ENCODE data around the gene INSL3. TPM values are rescaled to one million over a fixed set of nuclear protein-coding genes. Genes with fewer than 3 reads are reported as not detected.

The INSL3 gene, protein sequence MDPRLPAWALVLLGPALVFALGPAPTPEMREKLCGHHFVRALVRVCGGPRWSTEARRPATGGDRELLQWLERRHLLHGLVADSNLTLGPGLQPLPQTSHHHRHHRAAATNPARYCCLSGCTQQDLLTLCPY
- total RNA-seq (ENCODE audit: unreplicated experiment): not detected
- long read RNA-seq: 0 reads

GRCh38 chr19:17821190-17821589 is at the start of gene INSL3:
INSL3 (minus strand) TSS chr19:17821519; CDS start chr19:17821506, 13 bp downstream.
- TF ChIP-seq, protein P1, sequence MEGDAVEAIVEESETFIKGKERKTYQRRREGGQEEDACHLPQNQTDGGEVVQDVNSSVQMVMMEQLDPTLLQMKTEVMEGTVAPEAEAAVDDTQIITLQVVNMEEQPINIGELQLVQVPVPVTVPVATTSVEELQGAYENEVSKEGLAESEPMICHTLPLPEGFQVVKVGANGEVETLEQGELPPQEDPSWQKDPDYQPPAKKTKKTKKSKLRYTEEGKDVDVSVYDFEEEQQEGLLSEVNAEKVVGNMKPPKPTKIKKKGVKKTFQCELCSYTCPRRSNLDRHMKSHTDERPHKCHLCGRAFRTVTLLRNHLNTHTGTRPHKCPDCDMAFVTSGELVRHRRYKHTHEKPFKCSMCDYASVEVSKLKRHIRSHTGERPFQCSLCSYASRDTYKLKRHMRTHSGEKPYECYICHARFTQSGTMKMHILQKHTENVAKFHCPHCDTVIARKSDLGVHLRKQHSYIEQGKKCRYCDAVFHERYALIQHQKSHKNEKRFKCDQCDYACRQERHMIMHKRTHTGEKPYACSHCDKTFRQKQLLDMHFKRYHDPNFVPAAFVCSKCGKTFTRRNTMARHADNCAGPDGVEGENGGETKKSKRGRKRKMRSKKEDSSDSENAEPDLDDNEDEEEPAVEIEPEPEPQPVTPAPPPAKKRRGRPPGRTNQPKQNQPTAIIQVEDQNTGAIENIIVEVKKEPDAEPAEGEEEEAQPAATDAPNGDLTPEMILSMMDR (IDR thresholded peaks at IDR 0.05; ENCODE audit: partially characterized antibody, unreplicated experiment): no peak
- DNase-seq: no peak
- no peaks in the 10 kb centered on the region for H3K4me1 Mint-ChIP-seq (ENCODE audit: low read depth, unreplicated experiment)
- H3K4me3 Mint-ChIP-seq (ENCODE audit: unreplicated experiment): no peak within 1 kb of the TSS
- H3K9me3 Mint-ChIP-seq (ENCODE audit: unreplicated experiment): peaks cover 3% of the 10 kb centered on the region
- no peaks in the 10 kb centered on the region for H3K36me3 Mint-ChIP-seq (ENCODE audit: unreplicated experiment)
- H3K27ac Mint-ChIP-seq (ENCODE audit: unreplicated experiment): no peak within 1 kb of the TSS
- peaks cover 5% of the 10 kb centered on the region for H3K27me3 Mint-ChIP-seq (ENCODE audit: unreplicated experiment)

DNA sequence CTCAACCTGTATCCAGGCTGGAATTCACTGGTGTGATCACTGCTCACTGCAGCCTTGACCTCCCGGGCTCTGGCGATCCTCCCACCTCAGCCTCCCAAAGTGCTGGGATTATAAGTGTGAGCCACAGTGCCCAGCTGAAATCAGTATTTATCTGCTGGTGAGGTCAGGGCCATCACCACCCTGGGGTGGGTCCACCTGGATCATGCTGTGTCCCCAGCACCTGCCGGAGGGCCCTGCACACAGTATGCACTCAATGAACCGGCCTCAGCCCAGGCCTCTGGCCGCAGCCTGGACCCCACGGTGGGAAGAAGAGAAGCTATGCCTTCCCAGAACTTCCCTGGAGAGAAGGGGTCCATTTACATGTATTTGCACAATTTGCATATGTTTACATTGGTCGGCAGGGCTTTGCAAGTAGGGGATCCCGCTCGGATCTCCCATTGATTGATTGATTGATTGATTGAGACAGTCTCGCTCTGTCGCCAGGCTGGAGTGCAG is 47.8 kb upstream of the INSL3 start:
- Mint-ChIP-seq H3K36me3 (ENCODE audit: unreplicated experiment) (no peaks in the 10 kb centered on the region), H3K4me3 (ENCODE audit: unreplicated experiment) (no peak overlapping the region), H3K9me3 (ENCODE audit: unreplicated experiment) (peaks cover 2% of the 10 kb centered on the region), H3K4me1 (ENCODE audit: low read depth, unreplicated experiment) (no peaks in the 10 kb centered on the region), H3K27me3 (ENCODE audit: unreplicated experiment) (peaks cover 7% of the 10 kb centered on the region), H3K27ac (ENCODE audit: unreplicated experiment) (peak overlapping the region; percentile 33)
- TF ChIP-seq, protein P1 (IDR thresholded peaks at IDR 0.05; ENCODE audit: partially characterized antibody, unreplicated experiment): no peak
- no peak for DNase-seq

GRCh38 chr19:17868669-17869068 is 47.4 kb upstream of the INSL3 start:
- peak overlapping the region; percentile 33 for H3K27ac Mint-ChIP-seq (ENCODE audit: unreplicated experiment)

GRCh38 chr19:17866964-17867486 is 45.7 kb upstream of the INSL3 start:
- Mint-ChIP-seq H3K9me3 (ENCODE audit: unreplicated experiment) (peaks cover 2% of the 10 kb centered on the region), H3K27ac (ENCODE audit: unreplicated experiment) (no peak overlapping the region), H3K4me3 (ENCODE audit: unreplicated experiment) (no peak overlapping the region), H3K36me3 (ENCODE audit: unreplicated experiment) (no peaks in the 10 kb centered on the region), H3K27me3 (ENCODE audit: unreplicated experiment) (peaks cover 9% of the 10 kb centered on the region), H3K4me1 (ENCODE audit: low read depth, unreplicated experiment) (no peaks in the 10 kb centered on the region)
- no peak for DNase-seq
- TF ChIP-seq, protein P1 (IDR thresholded peaks at IDR 0.05; ENCODE audit: partially characterized antibody, unreplicated experiment): no peak

More at GRCh38 chr19:17868669-17869068, 47.4 kb upstream of the INSL3 start:
- H3K4me3 Mint-ChIP-seq (ENCODE audit: unreplicated experiment): no peak overlapping the region
- H3K27me3 Mint-ChIP-seq (ENCODE audit: unreplicated experiment): peaks cover 7% of the 10 kb centered on the region
- H3K4me1 Mint-ChIP-seq (ENCODE audit: low read depth, unreplicated experiment): no peaks in the 10 kb centered on the region
- no peaks in the 10 kb centered on the region for H3K36me3 Mint-ChIP-seq (ENCODE audit: unreplicated experiment)
- DNase-seq: no peak
- H3K9me3 Mint-ChIP-seq (ENCODE audit: unreplicated experiment): peaks cover 2% of the 10 kb centered on the region
- TF ChIP-seq, protein P1 (IDR thresholded peaks at IDR 0.05; ENCODE audit: partially characterized antibody, unreplicated experiment): no peak

DNA sequence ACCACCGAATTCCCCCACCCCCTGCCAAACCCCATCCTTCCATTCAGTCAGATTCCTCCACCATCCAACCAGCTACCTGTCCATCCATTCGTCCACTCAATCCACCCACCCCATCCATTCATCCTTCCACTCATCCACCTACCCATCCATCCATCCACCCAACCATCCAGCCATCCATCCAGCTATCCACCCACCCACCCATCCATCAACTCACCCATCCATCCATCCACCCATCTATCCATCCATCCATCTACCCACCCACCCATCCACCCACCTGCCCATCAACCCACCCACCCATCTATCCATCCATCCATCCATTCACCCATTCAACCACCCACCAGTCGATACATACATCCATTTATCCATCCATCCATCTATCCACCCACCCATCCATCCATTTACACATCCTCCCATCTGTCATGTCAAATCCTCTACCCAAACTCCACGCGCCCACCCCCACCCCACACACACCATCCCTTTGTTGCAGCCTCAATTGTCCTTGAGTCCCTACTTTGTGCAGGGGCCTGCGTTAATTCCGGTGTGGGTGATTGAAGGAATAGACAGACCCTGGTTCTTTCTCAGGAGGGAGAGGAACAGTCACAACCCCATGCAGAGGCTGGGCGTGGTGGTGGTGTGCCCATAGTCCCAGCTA is 45.1 kb upstream of the INSL3 start:
- H3K27me3 Mint-ChIP-seq (ENCODE audit: unreplicated experiment): peaks cover 9% of the 10 kb centered on the region
- no peak for DNase-seq
- H3K36me3 Mint-ChIP-seq (ENCODE audit: unreplicated experiment): no peaks in the 10 kb centered on the region

More for the DNA sequence above, 45.1 kb upstream of the INSL3 start:
- Mint-ChIP-seq H3K4me3 (ENCODE audit: unreplicated experiment) (no peak overlapping the region), H3K4me1 (ENCODE audit: low read depth, unreplicated experiment) (peaks cover 2% of the 10 kb centered on the region), H3K27ac (ENCODE audit: unreplicated experiment) (no peak overlapping the region), H3K9me3 (ENCODE audit: unreplicated experiment) (peaks cover 4% of the 10 kb centered on the region)
- TF ChIP-seq, protein P1 (IDR thresholded peaks at IDR 0.05; ENCODE audit: partially characterized antibody, unreplicated experiment): no peak
